Measurements from ENCODE around the gene NBAS. TPM values are rescaled to one million over a fixed set of nuclear protein-coding genes. Genes with fewer than 3 reads are reported as not detected.

NBAS gene
- total and polyA plus RNA-seq, 9 of the 15 experiments (the other 6 are each of a cell fraction or from before 2014, with no cell fraction given), result 15.3 to 94.4 (median 69.9) TPM

DNA sequence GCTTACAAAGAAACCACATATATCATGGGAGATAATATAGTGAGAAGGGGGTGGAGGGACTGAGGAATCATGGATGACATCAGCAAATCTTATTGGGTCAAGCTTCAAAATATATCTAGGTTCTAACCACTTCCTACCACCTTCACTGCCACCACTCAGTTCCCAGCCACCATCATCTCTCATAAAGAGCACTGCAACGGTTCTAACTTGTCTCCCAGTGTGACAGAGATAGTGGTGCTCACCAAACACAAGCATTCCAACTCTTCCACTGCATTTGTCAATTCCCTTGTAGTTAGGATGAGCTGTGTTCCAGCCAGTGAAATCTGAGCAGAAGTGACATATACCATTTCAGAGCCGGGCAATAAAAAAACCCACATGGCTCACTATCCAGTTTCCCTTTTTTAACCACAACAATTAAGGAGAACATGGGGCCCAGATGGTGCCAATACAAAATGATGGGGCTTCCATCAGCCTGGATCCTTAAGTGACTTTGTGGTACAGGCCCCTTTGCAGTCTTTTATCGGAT lies 318.1 kb downstream of the NBAS start:
- no peaks in the 10 kb centered on the region for H3K9me3 ChIP-seq (replicated peaks; ENCODE audit: control insufficient read depth, insufficient read depth, low read depth, low read length)
- intact Hi-C loops (cut with micrococcal nuclease), result no loop called here
- ATAC-seq (peak; percentile 44), FAIRE-seq (peak; percentile 32), DNase-seq (ENCODE audit: extremely low read depth in 1 of 4, low spot score in 3 of 4) (peak in 2 of 4 experiments; percentile 18 to 39)
- no peak overlapping the region for H2AFZ ChIP-seq (ENCODE audit: low read depth, low read length)
- no peak overlapping the region for H3K4me3 ChIP-seq
- peaks cover 5 to 15% of the 10 kb centered on the region in 2 experiments; a peak in 4 of 5 replicates for H3K4me1 ChIP-seq (replicated peaks in 1 of 2; ENCODE audit: control insufficient read depth in 2 of 2, insufficient read depth in 2 of 2, low read length in 2 of 2)
- in situ Hi-C loops (cut with MboI), result no loop called here
- H3K9ac ChIP-seq (ENCODE audit: insufficient read depth in 1 of 2, low read depth in 2 of 2, low read length in 2 of 2), result no peak overlapping the region
- no TSS peak for BruUV-seq (replicated peaks)
- CTCF ChIA-PET (ENCODE audit: low intra/inter-chr PET ratio), result no interaction called here
- peaks cover 16% of the 10 kb centered on the region; the same call in 1 of the 3 replicates for H3K36me3 ChIP-seq (ENCODE audit: control insufficient read depth, insufficient read depth, low read length)
- POLR2A ChIA-PET, result interaction anchor here (0.8 kb wide), 1 partner anchor 11 kb away, joined by 3 read pairs; no protein-coding TSS in a partner anchor
- no peaks in the 10 kb centered on the region for H3K27me3 ChIP-seq (ENCODE audit: control insufficient read depth in 2 of 2, insufficient read depth in 2 of 2, low read length in 2 of 2)
- peaks cover 10% of the 10 kb centered on the region; the same call in 2 of the 3 replicates for H3K79me2 ChIP-seq (ENCODE audit: control insufficient read depth, insufficient read depth, low read length)
- peak overlapping the region; percentile 12; the same call in 1 of the 2 replicates for H3K4me2 ChIP-seq (ENCODE audit: insufficient read depth, low read length)
- 0 out of 2 replicates have a peak, but pooled peaks cover 11% of the 10 kb centered on the region for H4K20me1 ChIP-seq (replicated peaks; ENCODE audit: control insufficient read depth, insufficient read depth, low read length)
- peaks cover 4% of the 10 kb centered on the region for H3K9me1 ChIP-seq (ENCODE audit: control insufficient read depth, insufficient read depth, low read length)
- 58% methylated on average over 3 of the region's 3 CpGs for WGBS (ENCODE audit: insufficient coverage, low coverage, missing lambda C conversion rate)
- peak overlapping the region; percentile 38; the same call in 1 of the 3 replicates for H3K27ac ChIP-seq (ENCODE audit: extremely low read depth, low read depth, low read length)
- TF ChIP-seq NFRKB (IDR thresholded peaks at IDR 0.05; ENCODE audit: low read depth) (no peak), C11orf30 (IDR thresholded peaks at IDR 0.05; ENCODE audit: low read depth) (peak; percentile 28; the same call in 1 of the 2 replicates), ARID1B (IDR thresholded peaks at IDR 0.05) (peak; percentile 30; the same call in 1 of the 2 replicates), ZNF766 (CRISPR knock-in tag; conservative IDR thresholded peaks at IDR 0.05) (0 out of 2 replicates have a peak, but pooled peaks have one; percentile 55), ATF7 (IDR thresholded peaks at IDR 0.05) (0 out of 2 replicates have a peak, but pooled peaks have one; percentile 19), CREM (IDR thresholded peaks at IDR 0.05; ENCODE audit: low read depth) (no peak), MAFF (IDR thresholded peaks at IDR 0.05; ENCODE audit: low read length) (peak; percentile 49)
- TF ChIP-seq, protein P1, sequence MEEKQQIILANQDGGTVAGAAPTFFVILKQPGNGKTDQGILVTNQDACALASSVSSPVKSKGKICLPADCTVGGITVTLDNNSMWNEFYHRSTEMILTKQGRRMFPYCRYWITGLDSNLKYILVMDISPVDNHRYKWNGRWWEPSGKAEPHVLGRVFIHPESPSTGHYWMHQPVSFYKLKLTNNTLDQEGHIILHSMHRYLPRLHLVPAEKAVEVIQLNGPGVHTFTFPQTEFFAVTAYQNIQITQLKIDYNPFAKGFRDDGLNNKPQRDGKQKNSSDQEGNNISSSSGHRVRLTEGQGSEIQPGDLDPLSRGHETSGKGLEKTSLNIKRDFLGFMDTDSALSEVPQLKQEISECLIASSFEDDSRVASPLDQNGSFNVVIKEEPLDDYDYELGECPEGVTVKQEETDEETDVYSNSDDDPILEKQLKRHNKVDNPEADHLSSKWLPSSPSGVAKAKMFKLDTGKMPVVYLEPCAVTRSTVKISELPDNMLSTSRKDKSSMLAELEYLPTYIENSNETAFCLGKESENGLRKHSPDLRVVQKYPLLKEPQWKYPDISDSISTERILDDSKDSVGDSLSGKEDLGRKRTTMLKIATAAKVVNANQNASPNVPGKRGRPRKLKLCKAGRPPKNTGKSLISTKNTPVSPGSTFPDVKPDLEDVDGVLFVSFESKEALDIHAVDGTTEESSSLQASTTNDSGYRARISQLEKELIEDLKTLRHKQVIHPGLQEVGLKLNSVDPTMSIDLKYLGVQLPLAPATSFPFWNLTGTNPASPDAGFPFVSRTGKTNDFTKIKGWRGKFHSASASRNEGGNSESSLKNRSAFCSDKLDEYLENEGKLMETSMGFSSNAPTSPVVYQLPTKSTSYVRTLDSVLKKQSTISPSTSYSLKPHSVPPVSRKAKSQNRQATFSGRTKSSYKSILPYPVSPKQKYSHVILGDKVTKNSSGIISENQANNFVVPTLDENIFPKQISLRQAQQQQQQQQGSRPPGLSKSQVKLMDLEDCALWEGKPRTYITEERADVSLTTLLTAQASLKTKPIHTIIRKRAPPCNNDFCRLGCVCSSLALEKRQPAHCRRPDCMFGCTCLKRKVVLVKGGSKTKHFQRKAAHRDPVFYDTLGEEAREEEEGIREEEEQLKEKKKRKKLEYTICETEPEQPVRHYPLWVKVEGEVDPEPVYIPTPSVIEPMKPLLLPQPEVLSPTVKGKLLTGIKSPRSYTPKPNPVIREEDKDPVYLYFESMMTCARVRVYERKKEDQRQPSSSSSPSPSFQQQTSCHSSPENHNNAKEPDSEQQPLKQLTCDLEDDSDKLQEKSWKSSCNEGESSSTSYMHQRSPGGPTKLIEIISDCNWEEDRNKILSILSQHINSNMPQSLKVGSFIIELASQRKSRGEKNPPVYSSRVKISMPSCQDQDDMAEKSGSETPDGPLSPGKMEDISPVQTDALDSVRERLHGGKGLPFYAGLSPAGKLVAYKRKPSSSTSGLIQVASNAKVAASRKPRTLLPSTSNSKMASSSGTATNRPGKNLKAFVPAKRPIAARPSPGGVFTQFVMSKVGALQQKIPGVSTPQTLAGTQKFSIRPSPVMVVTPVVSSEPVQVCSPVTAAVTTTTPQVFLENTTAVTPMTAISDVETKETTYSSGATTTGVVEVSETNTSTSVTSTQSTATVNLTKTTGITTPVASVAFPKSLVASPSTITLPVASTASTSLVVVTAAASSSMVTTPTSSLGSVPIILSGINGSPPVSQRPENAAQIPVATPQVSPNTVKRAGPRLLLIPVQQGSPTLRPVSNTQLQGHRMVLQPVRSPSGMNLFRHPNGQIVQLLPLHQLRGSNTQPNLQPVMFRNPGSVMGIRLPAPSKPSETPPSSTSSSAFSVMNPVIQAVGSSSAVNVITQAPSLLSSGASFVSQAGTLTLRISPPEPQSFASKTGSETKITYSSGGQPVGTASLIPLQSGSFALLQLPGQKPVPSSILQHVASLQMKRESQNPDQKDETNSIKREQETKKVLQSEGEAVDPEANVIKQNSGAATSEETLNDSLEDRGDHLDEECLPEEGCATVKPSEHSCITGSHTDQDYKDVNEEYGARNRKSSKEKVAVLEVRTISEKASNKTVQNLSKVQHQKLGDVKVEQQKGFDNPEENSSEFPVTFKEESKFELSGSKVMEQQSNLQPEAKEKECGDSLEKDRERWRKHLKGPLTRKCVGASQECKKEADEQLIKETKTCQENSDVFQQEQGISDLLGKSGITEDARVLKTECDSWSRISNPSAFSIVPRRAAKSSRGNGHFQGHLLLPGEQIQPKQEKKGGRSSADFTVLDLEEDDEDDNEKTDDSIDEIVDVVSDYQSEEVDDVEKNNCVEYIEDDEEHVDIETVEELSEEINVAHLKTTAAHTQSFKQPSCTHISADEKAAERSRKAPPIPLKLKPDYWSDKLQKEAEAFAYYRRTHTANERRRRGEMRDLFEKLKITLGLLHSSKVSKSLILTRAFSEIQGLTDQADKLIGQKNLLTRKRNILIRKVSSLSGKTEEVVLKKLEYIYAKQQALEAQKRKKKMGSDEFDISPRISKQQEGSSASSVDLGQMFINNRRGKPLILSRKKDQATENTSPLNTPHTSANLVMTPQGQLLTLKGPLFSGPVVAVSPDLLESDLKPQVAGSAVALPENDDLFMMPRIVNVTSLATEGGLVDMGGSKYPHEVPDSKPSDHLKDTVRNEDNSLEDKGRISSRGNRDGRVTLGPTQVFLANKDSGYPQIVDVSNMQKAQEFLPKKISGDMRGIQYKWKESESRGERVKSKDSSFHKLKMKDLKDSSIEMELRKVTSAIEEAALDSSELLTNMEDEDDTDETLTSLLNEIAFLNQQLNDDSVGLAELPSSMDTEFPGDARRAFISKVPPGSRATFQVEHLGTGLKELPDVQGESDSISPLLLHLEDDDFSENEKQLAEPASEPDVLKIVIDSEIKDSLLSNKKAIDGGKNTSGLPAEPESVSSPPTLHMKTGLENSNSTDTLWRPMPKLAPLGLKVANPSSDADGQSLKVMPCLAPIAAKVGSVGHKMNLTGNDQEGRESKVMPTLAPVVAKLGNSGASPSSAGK (IDR thresholded peaks at IDR 0.05), result no peak
- TF ChIP-seq, protein P2, sequence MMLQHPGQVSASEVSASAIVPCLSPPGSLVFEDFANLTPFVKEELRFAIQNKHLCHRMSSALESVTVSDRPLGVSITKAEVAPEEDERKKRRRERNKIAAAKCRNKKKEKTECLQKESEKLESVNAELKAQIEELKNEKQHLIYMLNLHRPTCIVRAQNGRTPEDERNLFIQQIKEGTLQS (IDR thresholded peaks at IDR 0.05), result peak; percentile 41
- TF ChIP-seq, protein P2 (CRISPR knock-in tag; conservative IDR thresholded peaks at IDR 0.05), result no peak

Data from K562 (cell line).